Vagina (tissue), 2 donors: ENCODE measurements around the gene BCAS1. TPM values are rescaled to one million over a fixed set of nuclear protein-coding genes. Genes with fewer than 3 reads are reported as not detected.

Source experiments
- DNase-seq, 2 donors: peaks; one replicate each; pipeline ENCODE4 v3.0.0-alpha.2; 2017; ENCODE audit errors: extremely low spot score in 2 of 2
- H3K27ac ChIP-seq: fragments of 200-600 bp; sonication (generic); one replicate; pipeline ENCODE4 v1.5.1; 2019
- H3K27me3 ChIP-seq: fragments of 200-600 bp; sonication (generic); one replicate; pipeline ENCODE4 v1.5.1; 2019
- H3K36me3 ChIP-seq, 2 donors: fragments of 200-600 bp; sonication (generic); one replicate each; pipeline ENCODE4 v1.5.1; 2017 to 2019
- H3K4me1 ChIP-seq: fragments of 200-600 bp; sonication (generic); one replicate; pipeline ENCODE4 v1.5.1; 2019
- H3K4me3 ChIP-seq, 2 donors: fragments of 200-600 bp; sonication (generic); 1 replicate in 1 of 2; 2 replicates in 1 of 2; pipeline ENCODE4 v1.5.1; 2016 to 2019
- H3K9me3 ChIP-seq: fragments of 200-600 bp; sonication (generic); one replicate; pipeline ENCODE4 v1.5.1; 2019
- POLR2A ChIP-seq, 2 donors: fragments of 450-650 bp; IDR thresholded peaks; one replicate each; pipeline ENCODE4 v1.6.1; 2017; ENCODE audit warnings: antibody characterized with exemption in 2 of 2, mild to moderate bottlenecking in 2 of 2, moderate library complexity in 2 of 2
- POLR2AphosphoS5 ChIP-seq, 2 donors: sonication (generic); formaldehyde crosslinking; IDR thresholded peaks; one replicate each; pipeline ENCODE4 v1.9.0; 2017; ENCODE audit warnings: antibody characterized with exemption in 2 of 2, mild to moderate bottlenecking in 2 of 2, low read depth in 1 of 2; ENCODE audit not compliant: insufficient read depth in 1 of 2
- intact Hi-C: fragments of 100-400 bp; cut with DNase I; formaldehyde crosslinking; loops from one replicate; pipeline ENCODE4 v1.15.1; 2023
- total RNA-seq: library from RNA; depleted of rRNA; stranded (reverse); fragments of >200 nt; gene quantifications from one replicate; pipeline ENCODE4 v1.2.3, GENCODE V29; 2016
- TF ChIP-seq, protein P1 (sequence below), 3 experiments: fragments of 450-650 bp in 2 of 3; fragments of 200-600 bp in 1 of 3; sonication (generic) in 1 of 3; IDR thresholded peaks; one replicate each; pipeline ENCODE4 v1.5.1; 2017 to 2019; ENCODE audit warnings: antibody characterized with exemption in 3 of 3, mild to moderate bottlenecking in 2 of 3, moderate library complexity in 2 of 3

BCAS1 gene
- total RNA-seq, 1 donor from 2014 or later, result 2.7 TPM

- TF ChIP-seq, protein P1, sequence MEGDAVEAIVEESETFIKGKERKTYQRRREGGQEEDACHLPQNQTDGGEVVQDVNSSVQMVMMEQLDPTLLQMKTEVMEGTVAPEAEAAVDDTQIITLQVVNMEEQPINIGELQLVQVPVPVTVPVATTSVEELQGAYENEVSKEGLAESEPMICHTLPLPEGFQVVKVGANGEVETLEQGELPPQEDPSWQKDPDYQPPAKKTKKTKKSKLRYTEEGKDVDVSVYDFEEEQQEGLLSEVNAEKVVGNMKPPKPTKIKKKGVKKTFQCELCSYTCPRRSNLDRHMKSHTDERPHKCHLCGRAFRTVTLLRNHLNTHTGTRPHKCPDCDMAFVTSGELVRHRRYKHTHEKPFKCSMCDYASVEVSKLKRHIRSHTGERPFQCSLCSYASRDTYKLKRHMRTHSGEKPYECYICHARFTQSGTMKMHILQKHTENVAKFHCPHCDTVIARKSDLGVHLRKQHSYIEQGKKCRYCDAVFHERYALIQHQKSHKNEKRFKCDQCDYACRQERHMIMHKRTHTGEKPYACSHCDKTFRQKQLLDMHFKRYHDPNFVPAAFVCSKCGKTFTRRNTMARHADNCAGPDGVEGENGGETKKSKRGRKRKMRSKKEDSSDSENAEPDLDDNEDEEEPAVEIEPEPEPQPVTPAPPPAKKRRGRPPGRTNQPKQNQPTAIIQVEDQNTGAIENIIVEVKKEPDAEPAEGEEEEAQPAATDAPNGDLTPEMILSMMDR (IDR thresholded peaks at IDR 0.05), result no peak
- Histone ChIP-seq H3K27me3 (no peaks in the 10 kb centered on the region), H3K9me3 (no peaks in the 10 kb centered on the region), H3K4me3 (no peak overlapping the region), H3K4me1 (peaks cover 4% of the 10 kb centered on the region), H3K36me3 (no peaks in the 10 kb centered on the region), H3K27ac (no peak overlapping the region)
- intact Hi-C loops, result no loop called here
- DNase-seq, result no peak
Measured at GRCh38 chr20:54021446-54022235, 48.8 kb downstream of the BCAS1 start.

DNA sequence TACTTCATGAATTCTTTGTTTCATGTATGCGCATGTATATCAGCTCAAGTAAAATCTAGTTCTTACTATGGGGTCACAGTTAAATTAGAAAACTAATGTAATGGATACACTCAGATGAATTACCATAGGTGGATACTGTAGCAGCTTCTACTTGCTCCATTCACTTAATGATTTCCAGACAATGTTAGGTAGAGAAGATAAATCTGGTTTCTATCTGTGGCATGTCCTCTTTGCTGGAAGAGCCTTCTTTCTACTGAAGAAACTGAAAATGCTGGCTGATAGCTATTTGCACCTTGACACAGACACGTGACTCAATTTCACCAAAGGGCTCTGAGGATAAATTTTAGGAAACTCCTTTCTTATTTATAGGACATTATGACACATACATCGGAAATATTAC, 49.5 kb downstream of the BCAS1 start:
- Histone ChIP-seq H3K4me1 (peaks cover 4% of the 10 kb centered on the region), H3K27ac (no peak overlapping the region), H3K36me3 (no peaks in the 10 kb centered on the region), H3K4me3 (no peak overlapping the region), H3K9me3 (no peaks in the 10 kb centered on the region), H3K27me3 (no peaks in the 10 kb centered on the region)
- DNase-seq, result no peak
- intact Hi-C loops, result no loop called here
- no peak for TF ChIP-seq POLR2AphosphoS5 (IDR thresholded peaks at IDR 0.05; ENCODE audit: insufficient read depth in 1 of 2, low read depth in 1 of 2)
- no peak for TF ChIP-seq POLR2A (IDR thresholded peaks at IDR 0.05)

DNA sequence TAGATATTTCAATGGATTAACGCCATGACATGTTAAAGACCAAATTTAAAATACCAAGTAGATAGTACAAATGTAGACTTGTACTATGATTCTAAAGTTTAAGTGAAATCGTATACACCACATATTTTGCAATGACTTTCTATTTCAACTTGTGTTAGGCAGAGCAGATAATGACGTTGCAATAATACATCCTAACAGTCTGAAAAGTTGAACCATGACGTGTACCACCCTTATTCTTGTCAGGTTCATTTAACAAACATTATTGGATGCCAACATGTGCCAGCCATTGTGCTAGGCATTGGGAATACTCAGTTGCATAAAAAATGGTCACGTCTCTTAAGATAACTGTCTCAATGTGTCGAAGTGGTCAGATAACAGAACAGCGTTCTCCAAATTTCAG, 50.0 kb downstream of the BCAS1 start:
- Histone ChIP-seq H3K27me3 (no peaks in the 10 kb centered on the region), H3K27ac (no peak overlapping the region), H3K4me3 (no peak overlapping the region), H3K36me3 (no peaks in the 10 kb centered on the region), H3K9me3 (no peaks in the 10 kb centered on the region), H3K4me1 (peaks cover 4% of the 10 kb centered on the region)
- TF ChIP-seq POLR2AphosphoS5 (IDR thresholded peaks at IDR 0.05; ENCODE audit: insufficient read depth in 1 of 2, low read depth in 1 of 2) (no peak), POLR2A (IDR thresholded peaks at IDR 0.05) (no peak)
- TF ChIP-seq, protein P1 (IDR thresholded peaks at IDR 0.05), result no peak
- no peak for DNase-seq
- intact Hi-C loops, result no loop called here

- peaks cover under 1% of the 10 kb centered on the region for H3K4me1 ChIP-seq
- no peak overlapping the region for H3K4me3 ChIP-seq
- intact Hi-C loops, result no loop called here
Measured at GRCh38 chr20:54019585-54019984, 50.8 kb downstream of the BCAS1 start.

GRCh38 chr20:54019127-54019526, 51.3 kb downstream of the BCAS1 start:
- DNase-seq, result no peak
- Histone ChIP-seq H3K4me1 (no peaks in the 10 kb centered on the region), H3K4me3 (no peak overlapping the region), H3K36me3 (no peaks in the 10 kb centered on the region), H3K9me3 (no peaks in the 10 kb centered on the region), H3K27ac (no peak overlapping the region), H3K27me3 (no peaks in the 10 kb centered on the region)
- TF ChIP-seq POLR2AphosphoS5 (IDR thresholded peaks at IDR 0.05; ENCODE audit: insufficient read depth in 1 of 2, low read depth in 1 of 2) (no peak), POLR2A (IDR thresholded peaks at IDR 0.05) (no peak)
- TF ChIP-seq, protein P1 (IDR thresholded peaks at IDR 0.05), result no peak
- intact Hi-C loops, result no loop called here

More at GRCh38 chr20:54019585-54019984, 50.8 kb downstream of the BCAS1 start:
- DNase-seq, result no peak
- H3K36me3 ChIP-seq, result no peaks in the 10 kb centered on the region
- no peaks in the 10 kb centered on the region for H3K27me3 ChIP-seq
- no peak for TF ChIP-seq POLR2AphosphoS5 (IDR thresholded peaks at IDR 0.05; ENCODE audit: insufficient read depth in 1 of 2, low read depth in 1 of 2)
- TF ChIP-seq POLR2A (IDR thresholded peaks at IDR 0.05), result no peak
- TF ChIP-seq, protein P1 (IDR thresholded peaks at IDR 0.05), result no peak
- H3K27ac ChIP-seq, result no peak overlapping the region
- H3K9me3 ChIP-seq, result no peaks in the 10 kb centered on the region
